Esophagus muscularis mucosa (tissue), 3 donors: ENCODE results near the gene NOX5.

Experiments used
- POLR2A ChIP-seq: fragments of 450-650 bp; IDR thresholded peaks from one replicate; pipeline ENCODE4 v1.6.1; 2017; ENCODE audit warnings: antibody characterized with exemption, moderate library complexity, mild to moderate bottlenecking, low read depth
- POLR2AphosphoS5 ChIP-seq, 2 donors: sonication (generic); formaldehyde crosslinking; IDR thresholded peaks; one replicate each; pipeline ENCODE4 v1.6.1; 2017; ENCODE audit warnings: antibody characterized with exemption in 2 of 2
- TF ChIP-seq, protein P1 (sequence below), 3 experiments: fragments of 200-600 bp in 2 of 3; fragments of 450-650 bp in 1 of 3; sonication (generic) in 2 of 3; IDR thresholded peaks; one replicate each; pipeline ENCODE4 v1.5.1; 2017 to 2019; ENCODE audit warnings: antibody characterized with exemption in 3 of 3, mild to moderate bottlenecking in 2 of 3, moderate library complexity in 1 of 3

DNA sequence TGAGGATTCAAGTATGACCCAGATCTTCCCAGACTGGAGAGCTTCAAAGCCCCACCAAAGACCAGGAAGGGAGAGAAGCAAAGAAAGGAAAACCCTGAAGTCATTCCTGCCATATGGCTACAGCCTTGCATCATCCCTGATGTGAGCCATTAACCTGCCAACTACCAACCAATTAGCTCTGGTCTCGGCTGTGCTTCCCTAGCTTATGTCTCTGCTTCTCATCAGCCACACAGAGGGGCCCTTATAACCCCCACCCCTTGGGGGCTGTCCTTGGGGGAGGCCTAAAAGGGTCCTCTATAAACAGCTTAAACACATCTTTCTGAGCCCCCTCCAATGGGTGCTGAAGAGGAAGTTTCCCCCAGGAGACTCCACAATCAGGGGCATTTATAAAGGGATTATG is 52.8 kb downstream of the NOX5 start:
- TF ChIP-seq, protein P1, sequence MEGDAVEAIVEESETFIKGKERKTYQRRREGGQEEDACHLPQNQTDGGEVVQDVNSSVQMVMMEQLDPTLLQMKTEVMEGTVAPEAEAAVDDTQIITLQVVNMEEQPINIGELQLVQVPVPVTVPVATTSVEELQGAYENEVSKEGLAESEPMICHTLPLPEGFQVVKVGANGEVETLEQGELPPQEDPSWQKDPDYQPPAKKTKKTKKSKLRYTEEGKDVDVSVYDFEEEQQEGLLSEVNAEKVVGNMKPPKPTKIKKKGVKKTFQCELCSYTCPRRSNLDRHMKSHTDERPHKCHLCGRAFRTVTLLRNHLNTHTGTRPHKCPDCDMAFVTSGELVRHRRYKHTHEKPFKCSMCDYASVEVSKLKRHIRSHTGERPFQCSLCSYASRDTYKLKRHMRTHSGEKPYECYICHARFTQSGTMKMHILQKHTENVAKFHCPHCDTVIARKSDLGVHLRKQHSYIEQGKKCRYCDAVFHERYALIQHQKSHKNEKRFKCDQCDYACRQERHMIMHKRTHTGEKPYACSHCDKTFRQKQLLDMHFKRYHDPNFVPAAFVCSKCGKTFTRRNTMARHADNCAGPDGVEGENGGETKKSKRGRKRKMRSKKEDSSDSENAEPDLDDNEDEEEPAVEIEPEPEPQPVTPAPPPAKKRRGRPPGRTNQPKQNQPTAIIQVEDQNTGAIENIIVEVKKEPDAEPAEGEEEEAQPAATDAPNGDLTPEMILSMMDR (IDR thresholded peaks at IDR 0.05): no peak
- no peak for TF ChIP-seq POLR2AphosphoS5 (IDR thresholded peaks at IDR 0.05)
- no peak for TF ChIP-seq POLR2A
